HepG2 (cell line): ENCODE data around the gene ARL5C. TPM values are rescaled to one million over a fixed set of nuclear protein-coding genes. Genes with fewer than 3 reads are reported as not detected.

Experiments
- CBX2 ChIP-seq, 2 experiments: fragments of 200-600 bp in 1 of 2; sonication (generic); formaldehyde crosslinking in 1 of 2; IDR thresholded peaks; 2 replicates each; pipeline versions ENCODE4 v1.7.0 to v1.8.1; 2018 to 2022; ENCODE audit warnings: low read depth in 2 of 2, low read length in 1 of 2, mild to moderate bottlenecking in 1 of 2, missing genetic modification reagents in 1 of 2
- DBP ChIP-seq: sonication (generic); formaldehyde crosslinking; IDR thresholded peaks from 2 replicates; pipeline ENCODE4 v1.4.0; 2020; ENCODE audit warnings: missing genetic modification reagents; ENCODE audit errors: not compliant biosample characterization
- DNMT1 ChIP-seq: sonication (generic); formaldehyde crosslinking; IDR thresholded peaks from 2 replicates; pipeline ENCODE4 v1.5.1; 2020; ENCODE audit warnings: mild to moderate bottlenecking, missing genetic modification reagents
- HMG20B ChIP-seq: conservative IDR thresholded peaks from 2 replicates; pipeline ENCODE4 v1.6.1; 2016; ENCODE audit warnings: missing genetic modification reagents, missing compliant biosample characterization
- IKZF5 ChIP-seq: IDR thresholded peaks from 2 replicates; pipeline ENCODE4 v1.6.1; 2018; ENCODE audit warnings: missing genetic modification reagents, mild to moderate bottlenecking, missing compliant biosample characterization
- NR2F1 ChIP-seq, 2 experiments: fragments of 450-650 bp in 1 of 2; formaldehyde crosslinking in 1 of 2; IDR thresholded peaks; 2 replicates each; pipeline versions ENCODE4 v1.5.0 to v1.6.1; 2016 to 2020; ENCODE audit warnings: mild to moderate bottlenecking in 1 of 2, missing compliant biosample characterization in 1 of 2, missing genetic modification reagents in 1 of 2, moderate library complexity in 1 of 2
- PHF5A ChIP-seq: IDR thresholded peaks from one replicate; pipeline ENCODE4 v1.6.1; 2018; ENCODE audit warnings: low read depth, missing genetic modification reagents; ENCODE audit not compliant: unreplicated experiment
- PLRG1 ChIP-seq: fragments of 450-650 bp; conservative IDR thresholded peaks from 2 replicates; pipeline ENCODE4 v1.6.1; 2016
- SAFB2 ChIP-seq: sonication (generic); formaldehyde crosslinking; IDR thresholded peaks from 2 replicates; pipeline ENCODE4 v1.5.1; 2020; ENCODE audit warnings: missing genetic modification reagents, low read depth, mild to moderate bottlenecking, borderline replicate concordance
- SNAI1 ChIP-seq: sonication (generic); formaldehyde crosslinking; IDR thresholded peaks from 2 replicates; pipeline ENCODE4 v1.5.0; 2020; ENCODE audit warnings: mild to moderate bottlenecking, missing genetic modification reagents, borderline replicate concordance
- SNAPC4 ChIP-seq: sonication (generic); formaldehyde crosslinking; IDR thresholded peaks from 2 replicates; pipeline ENCODE4 v1.4.0; 2020; ENCODE audit warnings: mild to moderate bottlenecking, missing genetic modification reagents
- SP5 ChIP-seq: IDR thresholded peaks from 2 replicates; pipeline ENCODE4 v1.6.1; 2016; ENCODE audit warnings: low read depth, borderline replicate concordance
- ZNF138 ChIP-seq: sonication (generic); formaldehyde crosslinking; IDR thresholded peaks from 2 replicates; pipeline ENCODE4 v1.5.0; 2020; ENCODE audit warnings: mild to moderate bottlenecking, low read depth, missing genetic modification reagents
- ZNF704 ChIP-seq: sonication (generic); formaldehyde crosslinking; IDR thresholded peaks from 2 replicates; pipeline ENCODE4 v1.8.1; 2023; ENCODE audit warnings: mild to moderate bottlenecking, inconsistent platforms, moderate library complexity, missing genetic modification reagents, borderline replicate concordance
- ZNF777 ChIP-seq: sonication (generic); formaldehyde crosslinking; IDR thresholded peaks from 2 replicates; pipeline ENCODE4 v1.4.0; 2020; ENCODE audit warnings: missing genetic modification reagents
- polyA plus RNA-seq, 8 experiments: library from polyadenylated mRNA; depleted of rRNA in 3 of 8; stranded (reverse) in 7 of 8; unstranded in 1 of 8; fragments of >200 nt; fragmentation: Illumina TruSeq in 4 of 8; extraction: Trizol in 4 of 8; gene quantifications; 2 replicates each; pipeline versions ENCODE4 v1.2.1 to v1.2.3, GENCODE V29; 2011 to 2016; ENCODE audit warnings: low read depth in 4 of 8, missing spikeins in 1 of 8, mixed read lengths in 1 of 8; ENCODE audit not compliant: insufficient read depth in 1 of 8
- total RNA-seq, 5 experiments: library from RNA; depleted of rRNA; stranded (reverse); fragments of >200 nt; fragmentation: Illumina TruSeq; extraction: Trizol; gene quantifications; 2 replicates each; pipeline ENCODE4 v1.2.3, GENCODE V29; 2016; ENCODE audit warnings: low read depth in 1 of 5
- TF ChIP-seq, protein P1 (sequence below): sonication (generic); formaldehyde crosslinking; IDR thresholded peaks from 2 replicates; pipeline ENCODE4 v1.4.0; 2020; ENCODE audit warnings: mild to moderate bottlenecking, missing genetic modification reagents

The ARL5C gene
- total and polyA plus RNA-seq, 2 of the 13 experiments (the other 11 are each of a cell fraction or from before 2014, with no cell fraction given), result not detected

- TF ChIP-seq DBP (CRISPR knock-in tag), result no peak
- TF ChIP-seq ZNF704, result no peak
- TF ChIP-seq CBX2 (IDR thresholded peaks at IDR 0.05; ENCODE audit: low read depth, low read length), result no peak
- TF ChIP-seq CBX2 (CRISPR knock-in tag; IDR thresholded peaks at IDR 0.05; ENCODE audit: low read depth), result no peak
- 0 out of 2 replicates have a peak, but pooled peaks have one; percentile 16 for TF ChIP-seq IKZF5
- no peak for TF ChIP-seq ZNF138
- TF ChIP-seq SNAPC4 (CRISPR knock-in tag), result no peak
- peak; percentile 73; the same call in 1 of the 2 replicates for TF ChIP-seq SP5 (CRISPR knock-in tag)
- TF ChIP-seq, protein P1, sequence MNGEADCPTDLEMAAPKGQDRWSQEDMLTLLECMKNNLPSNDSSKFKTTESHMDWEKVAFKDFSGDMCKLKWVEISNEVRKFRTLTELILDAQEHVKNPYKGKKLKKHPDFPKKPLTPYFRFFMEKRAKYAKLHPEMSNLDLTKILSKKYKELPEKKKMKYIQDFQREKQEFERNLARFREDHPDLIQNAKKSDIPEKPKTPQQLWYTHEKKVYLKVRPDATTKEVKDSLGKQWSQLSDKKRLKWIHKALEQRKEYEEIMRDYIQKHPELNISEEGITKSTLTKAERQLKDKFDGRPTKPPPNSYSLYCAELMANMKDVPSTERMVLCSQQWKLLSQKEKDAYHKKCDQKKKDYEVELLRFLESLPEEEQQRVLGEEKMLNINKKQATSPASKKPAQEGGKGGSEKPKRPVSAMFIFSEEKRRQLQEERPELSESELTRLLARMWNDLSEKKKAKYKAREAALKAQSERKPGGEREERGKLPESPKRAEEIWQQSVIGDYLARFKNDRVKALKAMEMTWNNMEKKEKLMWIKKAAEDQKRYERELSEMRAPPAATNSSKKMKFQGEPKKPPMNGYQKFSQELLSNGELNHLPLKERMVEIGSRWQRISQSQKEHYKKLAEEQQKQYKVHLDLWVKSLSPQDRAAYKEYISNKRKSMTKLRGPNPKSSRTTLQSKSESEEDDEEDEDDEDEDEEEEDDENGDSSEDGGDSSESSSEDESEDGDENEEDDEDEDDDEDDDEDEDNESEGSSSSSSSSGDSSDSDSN (CRISPR knock-in tag), result peak; percentile 82; the same call in 1 of the 2 replicates
- TF ChIP-seq PHF5A (CRISPR knock-in tag), result peak; percentile 31
- no peak for TF ChIP-seq SNAI1 (CRISPR knock-in tag)
- TF ChIP-seq HMG20B, result 0 out of 2 replicates have a peak, but pooled peaks have one; percentile 24
- TF ChIP-seq SAFB2 (CRISPR knock-in tag), result no peak
- TF ChIP-seq ZNF777 (CRISPR knock-in tag), result no peak; the same call in 1 of the 2 replicates
- no peak for TF ChIP-seq NR2F1 (CRISPR knock-in tag; IDR thresholded peaks at IDR 0.05)
- no peak for TF ChIP-seq PLRG1
- TF ChIP-seq DNMT1 (CRISPR knock-in tag), result no peak
Measured at GRCh38 chr17:39197380-39198185, 31.6 kb upstream of the ARL5C start, which contains the start of gene CACNB1 (continued).
